Ovary (tissue), 9 donors: ENCODE results near the gene USP9X. TPM values are rescaled to one million over a fixed set of nuclear protein-coding genes. Genes with fewer than 3 reads are reported as not detected.
"Not testable (repeated sequence)": the region's sequence is repeated elsewhere in the genome, so short reads cannot be mapped to it uniquely, and the experiment has no call there.

ENCODE experiments used
- DNase-seq, 5 donors: peaks; one replicate each; pipeline ENCODE4 v3.0.0-alpha.2; 2019 to 2020
- H3K27ac ChIP-seq, 2 donors: fragments of 200-600 bp; one replicate each; pipeline versions ENCODE4 v1.5.1 to v1.8.0; 2019 to 2022
- H3K27me3 ChIP-seq: fragments of 200-600 bp; one replicate; pipeline ENCODE4 v1.8.0; 2022
- H3K36me3 ChIP-seq: fragments of 200-600 bp; sonication (generic); one replicate; pipeline ENCODE4 v1.5.1; 2019
- H3K4me1 ChIP-seq: one replicate; pipeline ENCODE4 v1.8.1; 2013; ENCODE audit warnings: mild to moderate bottlenecking, moderate library complexity; ENCODE audit not compliant: insufficient read depth
- H3K4me3 ChIP-seq: fragments of 200-600 bp; sonication (generic); one replicate; pipeline ENCODE4 v1.5.1; 2017
- H3K9me3 ChIP-seq, 2 donors: fragments of 200-600 bp in 1 of 2; sonication (generic) in 1 of 2; one replicate each; pipeline versions ENCODE4 v1.5.1 to v1.8.1; 2013 to 2019; ENCODE audit warnings: mild to moderate bottlenecking in 1 of 2, moderate library complexity in 1 of 2
- CTCF ChIP-seq, 3 donors: fragments of 450-650 bp in 2 of 3; fragments of 200-600 bp in 1 of 3; IDR thresholded peaks; one replicate each; pipeline versions ENCODE4 v1.5.1 to v1.8.0; 2016 to 2022; ENCODE audit warnings: antibody characterized with exemption in 3 of 3, mild to moderate bottlenecking in 1 of 3
- EP300 ChIP-seq: sonication (generic); formaldehyde crosslinking; IDR thresholded peaks from one replicate; pipeline ENCODE4 v1.6.1; 2017; ENCODE audit warnings: antibody characterized with exemption
- POLR2A ChIP-seq: fragments of 450-650 bp; IDR thresholded peaks from one replicate; pipeline ENCODE4 v1.6.1; 2017; ENCODE audit warnings: antibody characterized with exemption, mild to moderate bottlenecking, moderate library complexity
- WGBS, 3 donors: extraction: QIAGEN DNeasy Blood & Tissue Kit in 1 of 3; methylation state at CpG; one replicate each; pipeline versions ENCODE4 v1.1.5 to v1.1.7; 2013 to 2017; 5-methylcytosine and 5-hydroxymethylcytosine counted together
- intact Hi-C, 4 donors: fragments of 100-400 bp; cut with DNase I; formaldehyde crosslinking; loops; one replicate each; pipeline versions ENCODE4 v1.11.0 to v1.15.1; 2022 to 2023
- polyA plus RNA-seq, 2 donors: library from polyadenylated mRNA; stranded (reverse); fragments of 200-250 nt in 1 of 2; fragments of 350-450 nt in 1 of 2; fragmentation: Illumina TruSeq in 1 of 2; extraction: RNeasy Lipid Tissue Mini Kit (QIAGEN cat#74804) in 1 of 2; gene quantifications; one replicate each; pipeline ENCODE4 v1.2.3, GENCODE V29; 2013 to 2014
- total RNA-seq, 7 donors: library from RNA; depleted of rRNA in 2 of 7; stranded (reverse); fragments of >200 nt in 2 of 7; fragmentation: NEBNext Ultra II Directional in 3 of 7; extraction: Animal tissue kit (Norgen Biotek cat#: 25700) in 3 of 7; gene quantifications; one replicate each; pipeline versions ENCODE4 v1.1.0 to v1.2.4, GENCODE V29; 2016 to 2023
- donor health status: DM: no; HTN: no; CAD: no; lungs with moderate emphysema.
- donor health status: DM: no; HTN: no; CAD: no.
- donor health status: Bipolar disorder and iron deficiency.
- donor health status: DM: yes; HTN: yes; CAD: no.
- donor health status: DM: no; HTN: no; CAD: no.
- donor health status: DM: yes; HTN: yes; CAD: no.

The USP9X gene
- total and polyA plus RNA-seq, 9 donors: 14.2 to 95.1 (median 60.0) TPM

- WGBS, 3 donors: 86 to 88% (median 87%) methylated on average over 3 of the region's 3 CpGs
- TF ChIP-seq POLR2A (no peak), EP300 (no peak), CTCF (IDR thresholded peaks at IDR 0.05) (no peak)
- Histone ChIP-seq H3K27me3 (no peaks in the 10 kb centered on the region), H3K9me3 (no peaks in the 10 kb centered on the region), H3K4me3 (no peak overlapping the region), H3K27ac (no peak overlapping the region), H3K36me3 (no peaks in the 10 kb centered on the region), H3K4me1 (peaks cover 1% of the 10 kb centered on the region)
- no peak for DNase-seq
- intact Hi-C loops: no loop called here
These were observed 15.0 kb downstream of the USP9X start for GRCh38 chrX:41100200-41100599.

GRCh38 chrX:41100819-41101218 lies 15.6 kb downstream of the USP9X start:
- intact Hi-C loops: no loop called here
- no peaks in the 10 kb centered on the region for H3K36me3 ChIP-seq
- H3K27me3 ChIP-seq: no peaks in the 10 kb centered on the region
- no peaks in the 10 kb centered on the region for H3K9me3 ChIP-seq
- no peak overlapping the region for H3K27ac ChIP-seq
- peaks cover 1% of the 10 kb centered on the region for H3K4me1 ChIP-seq
- 92 to 94% (median 93%) methylated on average over 4 of the region's 4 CpGs for WGBS, 3 donors
- TF ChIP-seq POLR2A (no peak), EP300 (no peak), CTCF (IDR thresholded peaks at IDR 0.05) (no peak)
- no peak for DNase-seq
- H3K4me3 ChIP-seq: no peak overlapping the region

GRCh38 chrX:41105005-41105404 lies 19.8 kb downstream of the USP9X start:
- no peaks in the 10 kb centered on the region for H3K27me3 ChIP-seq
- no peak overlapping the region for H3K4me3 ChIP-seq
- no peak for DNase-seq
- no peak overlapping the region for H3K27ac ChIP-seq
- H3K36me3 ChIP-seq: no peaks in the 10 kb centered on the region
- TF ChIP-seq POLR2A: no peak
- peaks cover 7% of the 10 kb centered on the region for H3K4me1 ChIP-seq
- WGBS, 3 donors: 92 to 98% (median 96%) methylated on average over 2 of the region's 2 CpGs
- intact Hi-C loops: no loop called here
- H3K9me3 ChIP-seq: no peaks in the 10 kb centered on the region

- H3K27me3 ChIP-seq, intact Hi-C loops, DNase-seq, H3K4me3 ChIP-seq, H3K4me1 ChIP-seq, H3K9me3 ChIP-seq, H3K27ac ChIP-seq, H3K36me3 ChIP-seq: not testable (repeated sequence)
- WGBS, 3 donors: 89 to 96% (median 92%) methylated on average over 3 of the region's 3 CpGs
These were observed 21.0 kb downstream of the USP9X start for GRCh38 chrX:41106257-41106656.

- WGBS, 3 donors: 68 to 77% (median 73%) methylated on average over 1 of the region's 1 CpG
These were observed 22.8 kb downstream of the USP9X start for GRCh38 chrX:41108007-41108406.

More at GRCh38 chrX:41108007-41108406, 22.8 kb downstream of the USP9X start:
- Histone ChIP-seq H3K9me3 (no peaks in the 10 kb centered on the region), H3K27ac (no peak overlapping the region), H3K27me3 (no peaks in the 10 kb centered on the region), H3K4me3 (no peak overlapping the region), H3K36me3 (no peaks in the 10 kb centered on the region), H3K4me1 (peaks cover 7% of the 10 kb centered on the region)
- intact Hi-C loops: no loop called here
- no peak for DNase-seq
- TF ChIP-seq POLR2A: no peak
- TF ChIP-seq EP300: no peak
- TF ChIP-seq CTCF (IDR thresholded peaks at IDR 0.05): no peak
